Measurements from ENCODE around the gene RSU1. TPM values are rescaled to one million over a fixed set of nuclear protein-coding genes. Genes with fewer than 3 reads are reported as not detected.
A peak's percentile ranks its signal among the peaks of the same experiment; 100 is the strongest.

Gene RSU1
- total and polyA plus RNA-seq, 2 donors (not counting 1 experiment from before 2014, with no cell fraction given): 46.9 to 252 TPM

DNA sequence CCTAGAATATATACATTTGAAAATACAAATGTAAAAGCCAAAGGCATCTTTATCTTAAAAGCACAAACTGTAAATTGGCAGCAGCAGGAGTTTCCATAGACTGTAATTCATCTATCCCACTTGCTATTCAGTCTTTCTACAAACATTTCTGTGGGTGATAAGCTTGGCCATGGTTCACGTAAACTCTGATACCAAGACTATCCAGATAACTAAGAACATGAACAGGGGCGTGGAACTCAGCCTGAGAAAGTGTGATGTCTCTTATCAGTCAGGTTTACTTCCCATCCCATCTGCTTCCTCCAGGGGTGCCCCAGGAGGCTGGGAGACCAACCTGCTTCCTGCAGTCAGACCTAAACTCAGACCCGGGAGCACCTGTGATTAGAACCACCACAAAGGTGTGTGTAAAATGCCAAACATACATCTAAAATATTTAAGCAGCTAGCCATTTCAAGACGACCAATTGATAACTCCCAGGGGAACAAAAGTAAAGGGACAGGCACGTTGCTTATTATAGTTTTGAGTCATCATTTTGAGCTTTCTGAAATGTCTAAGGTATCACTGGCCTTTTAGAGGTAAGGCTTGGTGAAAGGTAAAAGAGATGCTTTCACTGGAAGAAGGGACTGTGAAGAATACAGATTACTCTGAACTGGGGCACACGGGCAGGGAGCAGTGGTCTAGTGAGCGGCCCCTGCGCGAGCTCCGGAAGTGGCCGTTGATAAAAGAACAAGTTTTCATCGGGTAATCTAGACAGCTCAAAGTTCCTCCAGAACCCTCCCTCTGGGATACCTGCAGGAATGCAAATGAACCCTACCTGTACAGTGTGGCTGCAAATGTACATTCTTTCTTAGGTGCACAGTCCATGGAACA lies 51.5 kb downstream of the RSU1 start:
- no peaks in the 10 kb centered on the region for H4K20me1 ChIP-seq (ENCODE audit: control insufficient read depth, extremely low read depth, insufficient read depth, low read length)
- no peaks in the 10 kb centered on the region for H3K36me3 ChIP-seq (ENCODE audit: control insufficient read depth, insufficient read depth, low read length)
- no peaks in the 10 kb centered on the region for H3K27me3 ChIP-seq (ENCODE audit: control insufficient read depth, insufficient read depth, low read length)
- H2AFZ ChIP-seq (ENCODE audit: low read length): no peak overlapping the region
- no peaks in the 10 kb centered on the region for H3K9me3 ChIP-seq (ENCODE audit: control insufficient read depth, insufficient read depth, low read depth, low read length)
- H3K4me2 ChIP-seq (ENCODE audit: extremely low read depth, insufficient read depth, low read length): no peak overlapping the region
- no peak overlapping the region for H3K27ac ChIP-seq (ENCODE audit: insufficient read depth, low read length)
- DNase-seq (ENCODE audit: low read depth in 2 of 2): no peak
- H3K4me3 ChIP-seq (replicated peaks in 1 of 4; ENCODE audit: control extremely low read depth in 1 of 4, insufficient read depth in 1 of 4, low read depth in 3 of 4, low read length in 4 of 4): no peak overlapping the region
- no peaks in the 10 kb centered on the region for H3K4me1 ChIP-seq (ENCODE audit: control insufficient read depth, extremely low read depth, insufficient read depth, low read length)
- TF ChIP-seq EZH2 (IDR thresholded peaks at IDR 0.05; ENCODE audit: low read length, missing control alignments): no peak
- TF ChIP-seq, protein P1, sequence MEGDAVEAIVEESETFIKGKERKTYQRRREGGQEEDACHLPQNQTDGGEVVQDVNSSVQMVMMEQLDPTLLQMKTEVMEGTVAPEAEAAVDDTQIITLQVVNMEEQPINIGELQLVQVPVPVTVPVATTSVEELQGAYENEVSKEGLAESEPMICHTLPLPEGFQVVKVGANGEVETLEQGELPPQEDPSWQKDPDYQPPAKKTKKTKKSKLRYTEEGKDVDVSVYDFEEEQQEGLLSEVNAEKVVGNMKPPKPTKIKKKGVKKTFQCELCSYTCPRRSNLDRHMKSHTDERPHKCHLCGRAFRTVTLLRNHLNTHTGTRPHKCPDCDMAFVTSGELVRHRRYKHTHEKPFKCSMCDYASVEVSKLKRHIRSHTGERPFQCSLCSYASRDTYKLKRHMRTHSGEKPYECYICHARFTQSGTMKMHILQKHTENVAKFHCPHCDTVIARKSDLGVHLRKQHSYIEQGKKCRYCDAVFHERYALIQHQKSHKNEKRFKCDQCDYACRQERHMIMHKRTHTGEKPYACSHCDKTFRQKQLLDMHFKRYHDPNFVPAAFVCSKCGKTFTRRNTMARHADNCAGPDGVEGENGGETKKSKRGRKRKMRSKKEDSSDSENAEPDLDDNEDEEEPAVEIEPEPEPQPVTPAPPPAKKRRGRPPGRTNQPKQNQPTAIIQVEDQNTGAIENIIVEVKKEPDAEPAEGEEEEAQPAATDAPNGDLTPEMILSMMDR (conservative IDR thresholded peaks at IDR 0.05 in 1 of 2, IDR thresholded peaks at IDR 0.05 in 1 of 2; ENCODE audit: low read depth in 1 of 2, low read length in 2 of 2): no peak
- no peak overlapping the region for H3K9ac ChIP-seq (ENCODE audit: insufficient read depth, low read length)
- H3K79me2 ChIP-seq (ENCODE audit: control insufficient read depth, insufficient read depth, low read length): peaks cover 3% of the 10 kb centered on the region

DNA sequence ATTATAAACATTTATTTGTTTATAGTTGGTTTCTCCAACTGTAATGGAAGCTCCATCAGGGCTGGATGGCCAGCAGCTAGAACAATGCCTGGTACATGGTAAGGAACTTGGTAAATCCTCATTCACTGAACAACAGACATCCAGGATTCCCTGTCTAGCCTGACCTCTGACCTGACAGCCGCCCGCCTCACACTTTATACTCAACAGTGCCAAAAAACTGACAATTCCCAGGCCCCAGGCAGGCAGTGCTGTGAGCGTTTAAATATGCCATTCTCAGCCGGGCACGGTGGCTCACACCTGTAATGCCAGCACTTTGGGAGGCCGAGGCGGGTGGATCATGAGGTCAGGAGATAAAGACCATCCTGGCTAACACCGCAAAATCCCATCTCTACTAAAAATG lies 55.9 kb downstream of the RSU1 start:
- no peaks in the 10 kb centered on the region for H3K27me3 ChIP-seq (ENCODE audit: control insufficient read depth, insufficient read depth, low read length)
- DNase-seq (ENCODE audit: low read depth in 2 of 2): no peak
- no peak overlapping the region for H3K4me3 ChIP-seq (replicated peaks in 1 of 4; ENCODE audit: control extremely low read depth in 1 of 4, insufficient read depth in 1 of 4, low read depth in 3 of 4, low read length in 4 of 4)
- no peak overlapping the region for H3K27ac ChIP-seq (ENCODE audit: insufficient read depth, low read length)
- no peaks in the 10 kb centered on the region for H3K4me1 ChIP-seq (ENCODE audit: control insufficient read depth, extremely low read depth, insufficient read depth, low read length)
- no peak for TF ChIP-seq EZH2 (IDR thresholded peaks at IDR 0.05; ENCODE audit: low read length, missing control alignments)
- TF ChIP-seq, protein P1 (conservative IDR thresholded peaks at IDR 0.05 in 1 of 2, IDR thresholded peaks at IDR 0.05 in 1 of 2; ENCODE audit: low read depth in 1 of 2, low read length in 2 of 2): no peak
- no peak overlapping the region for H3K9ac ChIP-seq (ENCODE audit: insufficient read depth, low read length)
- H3K4me2 ChIP-seq (ENCODE audit: extremely low read depth, insufficient read depth, low read length): no peak overlapping the region
- H2AFZ ChIP-seq (ENCODE audit: low read length): no peak overlapping the region
- H4K20me1 ChIP-seq (ENCODE audit: control insufficient read depth, extremely low read depth, insufficient read depth, low read length): no peaks in the 10 kb centered on the region
- H3K9me3 ChIP-seq (ENCODE audit: control insufficient read depth, insufficient read depth, low read depth, low read length): no peaks in the 10 kb centered on the region
- no peaks in the 10 kb centered on the region for H3K79me2 ChIP-seq (ENCODE audit: control insufficient read depth, insufficient read depth, low read length)
- no peaks in the 10 kb centered on the region for H3K36me3 ChIP-seq (ENCODE audit: control insufficient read depth, insufficient read depth, low read length)

DNA sequence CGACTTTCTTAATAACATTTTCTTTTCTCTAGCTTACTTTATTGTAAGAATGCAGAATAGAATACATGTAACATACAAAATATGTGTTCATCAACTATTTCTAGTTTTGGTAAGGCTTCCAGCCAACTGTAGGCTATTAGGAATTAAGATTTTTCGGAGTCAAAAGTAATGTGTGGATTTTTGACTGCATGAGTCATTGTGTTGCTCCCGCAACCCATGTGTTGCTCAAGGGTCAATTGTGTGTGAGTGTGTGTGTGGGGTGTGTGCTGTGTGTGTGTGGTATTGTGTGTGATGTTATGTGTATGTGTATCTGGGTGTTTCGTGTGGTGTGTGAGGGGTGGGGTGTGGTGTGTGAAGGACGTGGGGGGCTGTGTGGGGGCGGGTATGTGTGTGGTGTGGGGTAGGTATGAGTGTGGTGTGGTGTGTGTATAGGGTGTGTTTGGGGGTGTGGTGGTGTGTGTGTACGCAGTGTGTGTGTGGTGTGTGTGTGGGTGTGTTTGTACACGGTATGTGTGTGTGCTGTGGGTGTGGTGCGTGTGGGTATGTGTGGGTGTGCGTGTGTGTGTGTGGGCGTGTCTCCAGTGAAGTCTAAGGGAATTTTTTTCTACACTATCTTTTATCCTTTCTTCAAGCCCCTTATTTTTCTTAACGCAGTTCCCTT lies 60.5 kb downstream of the RSU1 start:
- H3K4me3 ChIP-seq (replicated peaks in 1 of 4; ENCODE audit: control extremely low read depth in 1 of 4, insufficient read depth in 1 of 4, low read depth in 3 of 4, low read length in 4 of 4): no peak overlapping the region
- H3K4me1 ChIP-seq (ENCODE audit: control insufficient read depth, extremely low read depth, insufficient read depth, low read length): no peaks in the 10 kb centered on the region
- no peak overlapping the region for H3K27ac ChIP-seq (ENCODE audit: insufficient read depth, low read length)
- DNase-seq (ENCODE audit: low read depth in 2 of 2): peak; percentile 71 to 79
- H3K27me3 ChIP-seq (ENCODE audit: control insufficient read depth, insufficient read depth, low read length): no peaks in the 10 kb centered on the region
- no peak for TF ChIP-seq EZH2 (IDR thresholded peaks at IDR 0.05; ENCODE audit: low read length, missing control alignments)
- TF ChIP-seq, protein P1 (conservative IDR thresholded peaks at IDR 0.05 in 1 of 2, IDR thresholded peaks at IDR 0.05 in 1 of 2; ENCODE audit: low read depth in 1 of 2, low read length in 2 of 2): no peak
- H3K79me2 ChIP-seq (ENCODE audit: control insufficient read depth, insufficient read depth, low read length): no peaks in the 10 kb centered on the region
- H2AFZ ChIP-seq (ENCODE audit: low read length): no peak overlapping the region
- no peaks in the 10 kb centered on the region for H4K20me1 ChIP-seq (ENCODE audit: control insufficient read depth, extremely low read depth, insufficient read depth, low read length)
- H3K36me3 ChIP-seq (ENCODE audit: control insufficient read depth, insufficient read depth, low read length): peaks cover 2% of the 10 kb centered on the region
- H3K9me3 ChIP-seq (ENCODE audit: control insufficient read depth, insufficient read depth, low read depth, low read length): no peaks in the 10 kb centered on the region
- no peak overlapping the region for H3K9ac ChIP-seq (ENCODE audit: insufficient read depth, low read length)
- H3K4me2 ChIP-seq (ENCODE audit: extremely low read depth, insufficient read depth, low read length): no peak overlapping the region
